ENCODE data around the gene TH.
A peak's percentile ranks its signal among the peaks of the same experiment; 100 is the strongest.

Gene TH

DNA sequence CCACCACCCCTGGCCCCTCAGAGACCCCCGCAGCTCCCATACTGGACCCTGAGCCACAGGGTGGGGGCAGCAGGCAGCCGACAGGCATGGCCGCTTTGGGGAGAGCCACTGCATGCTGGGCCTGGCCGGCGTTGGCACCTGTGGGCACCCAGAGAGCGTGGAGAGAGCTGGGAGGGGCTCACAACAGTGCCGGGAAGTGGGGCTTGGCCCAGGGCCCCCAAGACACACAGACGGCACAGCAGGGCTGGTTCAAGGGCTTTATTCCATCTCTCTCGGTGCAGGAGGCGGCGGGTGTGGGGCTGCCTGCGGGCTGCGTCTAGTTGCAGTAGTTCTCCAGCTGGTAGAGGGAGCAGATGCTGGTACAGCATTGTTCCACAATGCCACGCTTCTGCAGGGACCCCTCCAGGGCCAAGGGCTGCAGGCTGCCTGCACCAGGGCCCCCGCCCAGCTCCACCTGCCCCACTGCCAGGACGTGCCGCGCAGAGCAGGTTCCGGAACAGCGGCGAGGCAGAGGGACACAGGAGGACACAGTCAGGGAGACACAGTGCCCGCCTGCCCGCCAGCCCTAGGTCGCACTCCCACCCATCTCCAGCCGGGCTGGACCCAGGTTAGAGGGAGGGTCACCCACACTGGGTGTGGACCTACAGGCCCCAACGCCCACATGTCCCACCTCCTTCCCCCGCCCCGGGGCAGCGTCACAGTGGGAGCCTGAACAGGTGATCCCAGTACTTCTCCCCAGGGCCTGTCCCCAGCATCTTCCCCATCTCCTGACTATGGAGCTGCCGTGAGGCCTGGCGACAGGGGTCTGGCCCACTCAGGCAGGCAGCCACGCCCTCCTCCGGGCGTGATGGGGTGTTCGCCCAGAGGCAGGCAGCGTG, 11.8 kb downstream of the TH start:
- TF ChIP-seq, protein P1, sequence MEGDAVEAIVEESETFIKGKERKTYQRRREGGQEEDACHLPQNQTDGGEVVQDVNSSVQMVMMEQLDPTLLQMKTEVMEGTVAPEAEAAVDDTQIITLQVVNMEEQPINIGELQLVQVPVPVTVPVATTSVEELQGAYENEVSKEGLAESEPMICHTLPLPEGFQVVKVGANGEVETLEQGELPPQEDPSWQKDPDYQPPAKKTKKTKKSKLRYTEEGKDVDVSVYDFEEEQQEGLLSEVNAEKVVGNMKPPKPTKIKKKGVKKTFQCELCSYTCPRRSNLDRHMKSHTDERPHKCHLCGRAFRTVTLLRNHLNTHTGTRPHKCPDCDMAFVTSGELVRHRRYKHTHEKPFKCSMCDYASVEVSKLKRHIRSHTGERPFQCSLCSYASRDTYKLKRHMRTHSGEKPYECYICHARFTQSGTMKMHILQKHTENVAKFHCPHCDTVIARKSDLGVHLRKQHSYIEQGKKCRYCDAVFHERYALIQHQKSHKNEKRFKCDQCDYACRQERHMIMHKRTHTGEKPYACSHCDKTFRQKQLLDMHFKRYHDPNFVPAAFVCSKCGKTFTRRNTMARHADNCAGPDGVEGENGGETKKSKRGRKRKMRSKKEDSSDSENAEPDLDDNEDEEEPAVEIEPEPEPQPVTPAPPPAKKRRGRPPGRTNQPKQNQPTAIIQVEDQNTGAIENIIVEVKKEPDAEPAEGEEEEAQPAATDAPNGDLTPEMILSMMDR (IDR thresholded peaks at IDR 0.05; ENCODE audit: extremely low read depth, missing control alignments): no peak
- DNase-seq (ENCODE audit: low spot score): no peak

DNA sequence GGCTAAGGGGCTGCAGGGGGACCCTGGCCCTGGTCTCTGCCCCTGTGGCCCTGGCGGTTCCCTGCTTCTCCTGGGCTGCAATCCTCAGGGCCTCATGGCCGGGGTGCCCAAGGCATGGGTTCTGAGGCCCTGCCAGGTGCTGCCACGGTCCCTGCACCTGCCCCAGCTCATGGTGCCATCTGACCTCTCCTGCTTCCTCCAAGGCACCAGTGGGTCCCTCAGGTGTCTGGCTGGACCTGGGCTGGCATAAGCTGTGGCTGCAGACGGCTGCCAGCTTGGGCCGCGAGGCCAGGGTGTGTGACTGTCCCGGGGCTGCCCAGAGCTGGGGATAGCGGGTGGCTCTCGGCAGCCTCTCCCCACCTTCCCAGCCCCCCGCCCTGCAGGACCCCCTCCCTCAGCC, 12.6 kb downstream of the TH start:
- TF ChIP-seq, protein P1 (IDR thresholded peaks at IDR 0.05; ENCODE audit: extremely low read depth, missing control alignments): no peak
- no peak for DNase-seq (ENCODE audit: low spot score)

GRCh38 chr11:2158296-2158737, 13.3 kb downstream of the TH start:
- no peak for DNase-seq (ENCODE audit: low spot score)
- TF ChIP-seq, protein P1 (IDR thresholded peaks at IDR 0.05; ENCODE audit: extremely low read depth, missing control alignments): no peak

DNA sequence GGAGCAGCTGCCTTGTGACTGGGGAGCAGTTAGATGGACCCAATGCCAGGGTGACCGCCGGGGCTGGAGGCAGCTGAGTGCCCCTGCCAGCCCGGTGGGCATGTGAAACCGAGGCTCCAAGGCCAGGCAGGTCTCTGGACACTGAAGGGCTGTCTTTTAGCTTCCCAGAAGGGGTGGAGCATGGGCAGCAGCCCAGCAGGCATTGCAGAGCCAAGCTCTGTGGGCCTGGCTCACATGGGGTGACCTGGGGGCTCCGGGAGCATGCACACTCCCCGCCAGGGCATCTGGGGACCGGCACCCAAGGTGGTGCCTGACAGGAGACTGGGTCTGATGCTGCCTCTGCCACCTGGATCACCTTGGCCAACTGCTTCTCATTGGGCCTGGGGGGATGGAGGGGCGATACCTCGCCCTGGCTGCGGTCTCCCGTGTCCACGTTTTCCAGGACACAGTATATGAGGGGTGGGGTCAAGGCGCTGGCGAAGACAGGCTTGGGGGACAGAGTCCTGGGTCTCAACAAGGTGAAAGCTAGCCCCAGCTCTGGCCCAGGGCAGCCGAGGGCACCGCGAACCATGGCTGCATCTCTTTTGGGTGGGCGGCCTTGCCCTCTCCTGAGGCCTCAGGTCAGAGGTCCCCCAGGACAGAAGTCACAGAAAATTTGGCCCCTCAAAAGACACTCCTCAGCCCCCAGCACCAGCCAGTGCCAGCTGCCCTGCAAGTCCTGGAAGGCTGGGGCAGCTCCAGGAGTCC, 14.1 kb downstream of the TH start:
- no peak for DNase-seq (ENCODE audit: low spot score)
- TF ChIP-seq, protein P1 (IDR thresholded peaks at IDR 0.05; ENCODE audit: extremely low read depth, missing control alignments): no peak

DNA sequence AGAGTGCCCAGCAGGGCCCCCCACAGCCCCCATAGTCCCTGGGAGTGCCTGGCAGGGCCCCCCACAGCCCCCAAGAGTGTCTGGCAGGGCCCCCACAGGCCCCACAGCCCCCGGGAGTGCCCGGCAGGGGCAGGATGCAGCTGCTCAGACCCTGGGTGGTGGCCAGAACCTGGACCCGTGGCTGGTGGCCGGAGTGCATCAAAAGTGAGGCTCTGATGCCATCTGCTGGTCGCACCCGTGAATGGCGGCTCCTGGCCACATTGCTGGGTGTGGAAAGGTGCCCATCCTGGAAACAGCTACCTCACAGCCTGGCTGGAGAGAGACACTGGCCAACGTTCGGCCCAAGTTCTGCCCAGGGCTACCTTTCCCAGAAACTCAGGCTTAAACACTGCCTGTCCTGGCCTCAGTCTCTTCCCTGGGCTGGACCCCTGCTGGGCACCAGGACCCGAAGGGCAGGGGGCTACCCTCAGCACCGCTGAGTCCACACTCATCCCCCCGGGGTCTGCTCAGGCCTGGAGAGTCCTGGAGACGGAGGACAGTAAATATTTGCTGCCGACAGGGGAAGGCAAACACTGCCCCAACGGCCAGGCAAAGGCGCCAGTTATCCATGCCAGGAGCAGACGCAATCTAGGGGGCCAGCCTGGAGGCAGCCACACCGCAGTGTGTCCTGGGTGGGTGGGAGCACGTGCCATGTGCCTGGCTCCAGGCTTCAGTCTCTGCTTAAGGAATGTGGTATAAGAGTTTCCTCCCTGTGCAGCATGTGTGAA, 15.0 kb downstream of the TH start:
- TF ChIP-seq, protein P1 (IDR thresholded peaks at IDR 0.05; ENCODE audit: extremely low read depth, missing control alignments): peak; percentile 72
- DNase-seq (ENCODE audit: low spot score): peak; percentile 88

DNA sequence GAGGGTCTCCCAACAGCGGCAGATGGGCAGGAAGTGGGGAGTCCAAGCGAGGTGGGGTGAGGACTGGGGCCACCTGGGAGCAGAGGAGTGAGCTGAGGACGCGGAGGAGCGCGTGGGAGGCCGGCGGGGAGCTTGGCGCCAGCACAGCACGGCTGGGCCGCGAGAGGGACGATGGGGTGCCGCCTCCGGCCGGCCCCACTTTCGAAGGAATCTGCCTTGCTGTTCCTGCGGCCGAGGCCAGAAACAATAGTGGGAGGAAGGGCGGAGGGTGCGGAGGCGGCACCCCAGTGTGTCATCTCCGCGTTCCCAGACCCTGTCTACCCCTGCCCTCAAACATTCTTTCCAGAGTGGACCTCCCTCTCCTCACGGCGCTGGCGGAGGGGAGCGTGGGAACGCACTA, 16.1 kb downstream of the TH start:
- TF ChIP-seq, protein P1 (IDR thresholded peaks at IDR 0.05; ENCODE audit: extremely low read depth, missing control alignments): no peak

More for the DNA sequence above, 16.1 kb downstream of the TH start:
- no peak for DNase-seq (ENCODE audit: low spot score)
